GM21576 (cell line): Measurements from ENCODE around the gene SCN3A.

ENCODE experiments used
- ATAC-seq: cut with Tn5 transposase; IDR thresholded peaks from one replicate; pipeline ENCODE4 v1.9.1; 2021; ENCODE audit warnings: mild to moderate bottlenecking, moderate library complexity; ENCODE audit not compliant: unreplicated experiment

Gene SCN3A

GRCh38 chr2:165113414-165113813, 90.4 kb downstream of the SCN3A start:
- no peak for ATAC-seq

GRCh38 chr2:165112789-165113188, 91.1 kb downstream of the SCN3A start:
- no peak for ATAC-seq

GRCh38 chr2:165112133-165112573, 91.7 kb downstream of the SCN3A start:
- no peak for ATAC-seq

GRCh38 chr2:165110394-165110793, 93.5 kb downstream of the SCN3A start:
- no peak for ATAC-seq

- ATAC-seq, result no peak
Measured at GRCh38 chr2:165109915-165110314, 93.9 kb downstream of the SCN3A start.

GRCh38 chr2:165105926-165106325, 97.9 kb downstream of the SCN3A start:
- no peak for ATAC-seq

- no peak for ATAC-seq
Measured at GRCh38 chr2:165087933-165088901, 115.6 kb downstream of the SCN3A start.

GRCh38 chr2:165086337-165086736, 117.5 kb downstream of the SCN3A start:
- no peak for ATAC-seq

DNA sequence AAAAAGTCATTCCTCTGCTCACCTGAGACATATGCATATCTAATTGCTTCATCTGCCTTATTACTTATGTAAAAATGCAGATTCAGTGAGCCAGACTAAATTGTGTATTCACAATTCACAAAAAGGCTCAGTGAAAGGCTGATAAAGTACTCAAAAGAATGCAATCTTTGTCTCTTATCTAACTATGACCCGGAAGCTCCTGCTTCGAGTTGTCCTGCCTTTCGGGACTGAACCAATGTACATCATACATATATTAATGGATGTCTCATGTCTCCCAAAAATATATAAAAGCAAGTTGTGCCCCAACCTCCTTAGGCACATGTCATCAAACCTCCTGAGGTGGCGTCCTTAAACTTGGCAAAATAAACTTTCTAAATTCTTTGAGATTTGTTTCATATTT, 120.5 kb downstream of the SCN3A start:
- ATAC-seq, result no peak

GRCh38 chr2:165082479-165082878, 121.4 kb downstream of the SCN3A start:
- ATAC-seq, result no peak

DNA sequence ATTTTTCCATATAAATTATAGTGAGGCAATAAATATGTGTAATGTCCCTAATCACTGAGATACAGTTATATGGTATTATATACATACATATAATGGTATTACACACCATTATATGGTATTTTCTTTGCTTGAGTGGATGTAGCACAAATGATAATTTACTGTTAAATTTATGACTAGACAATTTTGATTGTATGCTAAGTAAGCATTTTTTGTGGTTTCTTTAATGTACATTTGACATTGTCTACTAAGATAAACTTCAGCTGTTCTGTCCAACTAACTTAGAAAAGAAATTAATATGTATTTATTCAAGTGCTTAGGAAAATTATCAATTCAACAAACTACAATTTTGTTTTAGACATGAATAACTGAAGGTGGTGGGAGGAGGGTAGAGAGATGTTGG, 122.6 kb downstream of the SCN3A start:
- no peak for ATAC-seq

DNA sequence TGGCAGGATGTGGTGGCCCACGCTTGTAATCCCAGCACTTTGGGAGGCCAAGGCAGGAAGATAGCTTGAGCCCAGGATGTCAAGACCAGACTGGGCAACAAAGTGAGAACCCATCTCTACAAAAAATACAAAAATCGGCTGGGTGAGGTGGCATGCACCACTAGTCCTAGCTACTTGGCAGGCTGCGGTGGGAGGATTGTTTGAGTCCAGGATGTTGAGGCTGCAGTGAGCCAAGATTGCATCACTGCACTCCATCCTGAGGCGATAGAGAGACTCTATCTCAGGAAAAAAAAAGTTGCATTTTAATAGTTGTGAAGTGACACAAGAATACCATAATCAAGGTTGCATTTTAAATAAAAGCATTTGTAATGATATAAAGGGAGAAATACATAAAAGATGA, 124.4 kb downstream of the SCN3A start:
- ATAC-seq, result no peak

GRCh38 chr2:165078913-165079312, 124.9 kb downstream of the SCN3A start:
- no peak for ATAC-seq

DNA sequence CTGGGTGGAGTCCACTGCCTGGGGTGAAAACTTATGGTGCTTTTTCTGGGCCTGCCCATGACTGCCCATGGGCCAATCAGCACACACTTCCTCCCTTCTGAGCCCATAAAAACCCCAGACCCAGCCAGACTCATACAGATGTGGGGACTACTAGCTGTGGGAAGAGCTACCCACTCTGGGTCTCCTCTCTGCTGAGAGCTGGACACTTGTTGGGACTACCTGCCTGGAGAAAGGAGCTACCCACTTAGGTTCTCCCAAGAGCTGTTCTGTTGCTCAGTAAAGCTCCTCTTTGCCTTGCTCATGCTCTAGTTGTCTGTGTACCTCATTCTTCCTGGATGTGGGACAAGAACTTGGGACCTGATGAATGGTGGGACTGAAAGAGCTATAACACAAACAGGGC, 129.0 kb downstream of the SCN3A start:
- no peak for ATAC-seq

GRCh38 chr2:165074323-165074722, 129.5 kb downstream of the SCN3A start:
- ATAC-seq, result no peak

- no peak for ATAC-seq
Measured at GRCh38 chr2:165070076-165070475, 133.8 kb downstream of the SCN3A start.

GRCh38 chr2:165069151-165069550, 134.7 kb downstream of the SCN3A start:
- no peak for ATAC-seq

GRCh38 chr2:165068487-165068757, 135.4 kb downstream of the SCN3A start:
- ATAC-seq, result no peak

GRCh38 chr2:165067643-165068486, 136.0 kb downstream of the SCN3A start:
- ATAC-seq, result no peak

- no peak for ATAC-seq
Measured at GRCh38 chr2:165064743-165065142, 139.1 kb downstream of the SCN3A start.

GRCh38 chr2:165060411-165060810, 143.4 kb downstream of the SCN3A start:
- ATAC-seq, result no peak
